Loucy (cell line): ENCODE measurements around the gene CCN2.

ENCODE experiments used
- H2AFZ ChIP-seq: fragments of 200-600 bp; sonication (generic); 2 replicates; pipeline ENCODE4 v1.6.0; 2016; ENCODE audit warnings: antibody characterized with exemption, mild to moderate bottlenecking, low read length, moderate library complexity
- H3F3A ChIP-seq: fragments of 200-600 bp; 2 replicates; pipeline ENCODE4 v1.6.0; 2016; ENCODE audit warnings: antibody characterized with exemption, low read depth, mild to moderate bottlenecking
- H3K27me3 ChIP-seq: fragments of 200-600 bp; sonication (generic); 2 replicates; pipeline ENCODE4 v1.6.1; 2014; ENCODE audit warnings: low read length, mild to moderate bottlenecking; ENCODE audit not compliant: insufficient read depth, poor library complexity, severe bottlenecking
- H3K36me3 ChIP-seq: fragments of 200-600 bp; sonication (generic); 2 replicates; pipeline ENCODE4 v1.6.1; 2016; ENCODE audit warnings: low read length; ENCODE audit not compliant: insufficient read depth
- H3K4me1 ChIP-seq: fragments of 200-600 bp; sonication (generic); 2 replicates; pipeline ENCODE4 v1.5.1; 2014; ENCODE audit warnings: low read length, mild to moderate bottlenecking; ENCODE audit not compliant: insufficient read depth, poor library complexity, severe bottlenecking
- H3K4me2 ChIP-seq: fragments of 200-600 bp; sonication (generic); 2 replicates; pipeline ENCODE4 v1.6.0; 2014; ENCODE audit warnings: antibody characterized with exemption, low read length, low read depth, mild to moderate bottlenecking; ENCODE audit not compliant: poor library complexity, severe bottlenecking
- H3K4me3 ChIP-seq: fragments of 200-600 bp; sonication (generic); 2 replicates; pipeline ENCODE4 v1.5.1; 2014; ENCODE audit warnings: low read length, mild to moderate bottlenecking, mixed read lengths; ENCODE audit not compliant: poor library complexity, severe bottlenecking
- H3K79me2 ChIP-seq: fragments of 200-600 bp; sonication (generic); 2 replicates; pipeline ENCODE4 v1.6.1; 2014; ENCODE audit warnings: low read length; ENCODE audit not compliant: insufficient read depth
- H3K9ac ChIP-seq: fragments of 200-600 bp; sonication (generic); 2 replicates; pipeline ENCODE4 v1.6.0; 2014; ENCODE audit warnings: mild to moderate bottlenecking, low read depth, low read length, moderate library complexity; ENCODE audit not compliant: poor library complexity, severe bottlenecking
- H3K9me2 ChIP-seq: fragments of 200-600 bp; sonication (generic); replicated peaks from 2 replicates; pipeline ENCODE4 v1.6.1; 2016; ENCODE audit warnings: low read depth, low read length, mixed read lengths
- H3K9me3 ChIP-seq: fragments of 200-600 bp; sonication (generic); 2 replicates; pipeline ENCODE4 v1.6.1; 2014; ENCODE audit warnings: mild to moderate bottlenecking, antibody characterized with exemption, low read length, low read depth; ENCODE audit not compliant: insufficient read depth
- H4K20me1 ChIP-seq: fragments of 200-600 bp; sonication (generic); 2 replicates; pipeline ENCODE4 v1.6.0; 2014; ENCODE audit warnings: antibody characterized with exemption, low read length, mild to moderate bottlenecking; ENCODE audit not compliant: insufficient read depth, poor library complexity, severe bottlenecking
- EZH2phosphoT487 ChIP-seq: fragments of 200-600 bp; IDR thresholded peaks from 2 replicates; pipeline ENCODE4 v1.6.1; 2018; ENCODE audit warnings: antibody characterized with exemption, mild to moderate bottlenecking, moderate library complexity, borderline replicate concordance
- TF ChIP-seq, protein P1 (sequence below): fragments of 200-600 bp; sonication (generic); conservative IDR thresholded peaks from 2 replicates; pipeline ENCODE4 v1.5.1; 2014; ENCODE audit warnings: mild to moderate bottlenecking, antibody characterized with exemption, low read length

The CCN2 gene

GRCh38 chr6:131900231-131900630 lies 50.9 kb downstream of the CCN2 start:
- H3K4me2 ChIP-seq, result no peak overlapping the region
- no peaks in the 10 kb centered on the region for H3K79me2 ChIP-seq
- H3K9me3 ChIP-seq, result 0 out of 2 replicates have a peak, but pooled peaks cover 5% of the 10 kb centered on the region
- no peaks in the 10 kb centered on the region for H3F3A ChIP-seq
- H3K4me3 ChIP-seq, result no peak overlapping the region
- no peaks in the 10 kb centered on the region for H3K4me1 ChIP-seq
- no peaks in the 10 kb centered on the region for H3K9me2 ChIP-seq
- H4K20me1 ChIP-seq, result no peaks in the 10 kb centered on the region
- H3K9ac ChIP-seq, result no peak overlapping the region
- no peak overlapping the region for H2AFZ ChIP-seq
- TF ChIP-seq, protein P1, sequence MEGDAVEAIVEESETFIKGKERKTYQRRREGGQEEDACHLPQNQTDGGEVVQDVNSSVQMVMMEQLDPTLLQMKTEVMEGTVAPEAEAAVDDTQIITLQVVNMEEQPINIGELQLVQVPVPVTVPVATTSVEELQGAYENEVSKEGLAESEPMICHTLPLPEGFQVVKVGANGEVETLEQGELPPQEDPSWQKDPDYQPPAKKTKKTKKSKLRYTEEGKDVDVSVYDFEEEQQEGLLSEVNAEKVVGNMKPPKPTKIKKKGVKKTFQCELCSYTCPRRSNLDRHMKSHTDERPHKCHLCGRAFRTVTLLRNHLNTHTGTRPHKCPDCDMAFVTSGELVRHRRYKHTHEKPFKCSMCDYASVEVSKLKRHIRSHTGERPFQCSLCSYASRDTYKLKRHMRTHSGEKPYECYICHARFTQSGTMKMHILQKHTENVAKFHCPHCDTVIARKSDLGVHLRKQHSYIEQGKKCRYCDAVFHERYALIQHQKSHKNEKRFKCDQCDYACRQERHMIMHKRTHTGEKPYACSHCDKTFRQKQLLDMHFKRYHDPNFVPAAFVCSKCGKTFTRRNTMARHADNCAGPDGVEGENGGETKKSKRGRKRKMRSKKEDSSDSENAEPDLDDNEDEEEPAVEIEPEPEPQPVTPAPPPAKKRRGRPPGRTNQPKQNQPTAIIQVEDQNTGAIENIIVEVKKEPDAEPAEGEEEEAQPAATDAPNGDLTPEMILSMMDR, result no peak
- no peak for TF ChIP-seq EZH2phosphoT487
- peaks cover 72% of the 10 kb centered on the region for H3K27me3 ChIP-seq
- no peaks in the 10 kb centered on the region for H3K36me3 ChIP-seq

DNA sequence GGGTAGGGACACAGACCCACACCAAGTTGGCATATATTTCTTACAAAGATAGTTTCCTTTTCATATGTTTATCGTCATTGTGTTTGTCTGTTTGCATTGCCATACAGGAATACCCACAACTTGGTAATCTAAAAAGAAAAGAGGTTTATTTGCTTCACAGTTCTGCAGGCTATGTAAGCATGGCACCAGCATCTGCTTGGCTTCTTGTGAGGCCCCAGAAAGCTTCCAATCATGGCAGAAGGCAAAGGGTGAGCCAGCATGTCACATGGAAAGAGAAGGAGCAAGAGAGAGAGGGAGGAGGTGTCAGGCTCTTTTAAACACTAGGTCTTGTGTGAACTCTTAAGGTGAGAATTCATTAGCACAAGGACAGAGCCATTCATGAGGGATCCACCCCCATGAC lies 52.5 kb downstream of the CCN2 start:
- 0 out of 2 replicates have a peak, but pooled peaks cover 5% of the 10 kb centered on the region for H3K9me3 ChIP-seq
- peaks cover 77% of the 10 kb centered on the region for H3K27me3 ChIP-seq
- no peak overlapping the region for H2AFZ ChIP-seq
- TF ChIP-seq EZH2phosphoT487, result no peak
- TF ChIP-seq, protein P1, result no peak
- no peak overlapping the region for H3K4me3 ChIP-seq
- no peaks in the 10 kb centered on the region for H3F3A ChIP-seq
- H3K9me2 ChIP-seq, result no peaks in the 10 kb centered on the region
- H4K20me1 ChIP-seq, result no peaks in the 10 kb centered on the region
- H3K4me1 ChIP-seq, result no peaks in the 10 kb centered on the region
- no peak overlapping the region for H3K9ac ChIP-seq
- H3K79me2 ChIP-seq, result no peaks in the 10 kb centered on the region
- no peaks in the 10 kb centered on the region for H3K36me3 ChIP-seq
- H3K4me2 ChIP-seq, result no peak overlapping the region
